ENCODE data around the gene HOMER1.
A peak's percentile ranks its signal among the peaks of the same experiment; 100 is the strongest.

HOMER1 gene

GRCh38 chr5:79513704-79514390 is at the start of gene HOMER1:
HOMER1 (minus strand) TSS chr5:79514134; CDS start chr5:79512774, 1,360 bp downstream.
- peak in 1 of 2 donors; percentile 66 for DNase-seq

GRCh38 chr5:79563247-79563590 is 49.3 kb upstream of the HOMER1 start:
- no peak for DNase-seq

- no peak for DNase-seq
Measured at GRCh38 chr5:79562351-79563246, 48.7 kb upstream of the HOMER1 start.

- DNase-seq, result no peak
Measured at GRCh38 chr5:79561525-79561893, 47.6 kb upstream of the HOMER1 start.

- DNase-seq, result no peak
Measured at GRCh38 chr5:79560771-79561524, 47.0 kb upstream of the HOMER1 start.

- no peak for DNase-seq
Measured at GRCh38 chr5:79555418-79555817, 41.5 kb upstream of the HOMER1 start.

GRCh38 chr5:79552984-79553383 is 39.0 kb upstream of the HOMER1 start:
- DNase-seq, result no peak

GRCh38 chr5:79547982-79548381 is 34.0 kb upstream of the HOMER1 start:
- DNase-seq, result no peak

- DNase-seq, result no peak
Measured at GRCh38 chr5:79547429-79547822, 33.5 kb upstream of the HOMER1 start.

GRCh38 chr5:79546782-79547428 is 33.0 kb upstream of the HOMER1 start:
- no peak for DNase-seq

GRCh38 chr5:79544131-79544530 is 30.2 kb upstream of the HOMER1 start:
- no peak for DNase-seq

GRCh38 chr5:79540939-79541338 is 27.0 kb upstream of the HOMER1 start:
- DNase-seq, result no peak

GRCh38 chr5:79536193-79536906 is 22.4 kb upstream of the HOMER1 start:
- DNase-seq, result no peak

GRCh38 chr5:79535477-79536192 is 21.7 kb upstream of the HOMER1 start:
- DNase-seq, result no peak

- DNase-seq, result no peak
Measured at GRCh38 chr5:79529110-79529509, 15.2 kb upstream of the HOMER1 start.

- no peak for DNase-seq
Measured at GRCh38 chr5:79527431-79527830, 13.5 kb upstream of the HOMER1 start.

- DNase-seq, result no peak
Measured at GRCh38 chr5:79526928-79527327, 13.0 kb upstream of the HOMER1 start.

- DNase-seq, result no peak
Measured at GRCh38 chr5:79526493-79526892, 12.6 kb upstream of the HOMER1 start.

GRCh38 chr5:79521156-79521555 is 7.2 kb upstream of the HOMER1 start:
- DNase-seq, result no peak

GRCh38 chr5:79518718-79519117 is 4.8 kb upstream of the HOMER1 start:
- no peak for DNase-seq

GRCh38 chr5:79517601-79518000 is 3.7 kb upstream of the HOMER1 start:
- DNase-seq, result no peak

GRCh38 chr5:79516986-79517385 is 3.1 kb upstream of the HOMER1 start:
- no peak for DNase-seq
